CD14-positive monocyte (primary cell): Measurements from ENCODE around the gene GMPPA. TPM values are rescaled to one million over a fixed set of nuclear protein-coding genes. Genes with fewer than 3 reads are reported as not detected.

Experiments used
- DNase-seq, 3 donors: peaks; one replicate each; pipeline ENCODE4 v3.0.0-alpha.2; 2011 to 2022
- H2AFZ ChIP-seq: 2 replicates; pipeline ENCODE4 v1.6.0; 2012; ENCODE audit warnings: mild to moderate bottlenecking, low read depth, low read length, inconsistent platforms; ENCODE audit not compliant: insufficient read depth, poor library complexity, severe bottlenecking
- H3K27ac ChIP-seq, 2 donors: 1 replicate in 1 of 2; 2 replicates in 1 of 2; pipeline ENCODE4 v1.5.1; 2012 to 2013; ENCODE audit warnings: low read length in 2 of 2, control low read depth in 1 of 2, inconsistent platforms in 1 of 2, low read depth in 1 of 2, mild to moderate bottlenecking in 1 of 2
- H3K27me3 ChIP-seq, 2 donors: one replicate each; pipeline versions ENCODE4 v1.6.0 to v1.6.1; 2011 to 2013; ENCODE audit warnings: low read length in 2 of 2; ENCODE audit not compliant: control insufficient read depth in 2 of 2, insufficient read depth in 2 of 2
- H3K36me3 ChIP-seq, 2 donors: replicated peaks in 1 of 2; 1 replicate in 1 of 2; 2 replicates in 1 of 2; pipeline versions ENCODE4 v1.5.1 to v1.6.1; 2012 to 2013; ENCODE audit warnings: low read length in 2 of 2, control low read depth in 1 of 2, inconsistent platforms in 1 of 2, mild to moderate bottlenecking in 1 of 2; ENCODE audit not compliant: insufficient read depth in 2 of 2, control insufficient read depth in 1 of 2
- H3K4me1 ChIP-seq, 2 donors: 1 replicate in 1 of 2; 2 replicates in 1 of 2; pipeline versions ENCODE4 v1.5.1 to v1.6.1; 2012 to 2013; ENCODE audit warnings: low read length in 2 of 2, control low read depth in 1 of 2, inconsistent platforms in 1 of 2, mild to moderate bottlenecking in 1 of 2, moderate library complexity in 1 of 2; ENCODE audit not compliant: insufficient read depth in 2 of 2, control insufficient read depth in 1 of 2
- H3K4me2 ChIP-seq: replicated peaks from 2 replicates; pipeline ENCODE3; 2012; ENCODE audit warnings: low read length, moderate library complexity, mild to moderate bottlenecking; ENCODE audit not compliant: poor library complexity, severe bottlenecking; ENCODE audit errors: extremely low read depth
- H3K4me3 ChIP-seq, 3 experiments: fragments of 200-600 bp in 1 of 3; sonication (generic) in 1 of 3; replicated peaks in 1 of 3; 1 replicate in 2 of 3; 2 replicates in 1 of 3; pipeline ENCODE4 v1.5.1; 2011 to 2013; ENCODE audit warnings: low read length in 3 of 3, mild to moderate bottlenecking in 3 of 3, control low read depth in 2 of 3, low read depth in 2 of 3, inconsistent platforms in 1 of 3, moderate library complexity in 1 of 3
- H3K79me2 ChIP-seq: 2 replicates; pipeline ENCODE4 v1.6.0; 2012; ENCODE audit warnings: mild to moderate bottlenecking, control low read depth, inconsistent platforms, low read length, moderate library complexity; ENCODE audit not compliant: insufficient read depth
- H3K9ac ChIP-seq: 2 replicates; pipeline ENCODE4 v1.6.0; 2017; ENCODE audit warnings: low read length, mild to moderate bottlenecking; ENCODE audit not compliant: insufficient read depth, poor library complexity, severe bottlenecking
- H3K9me3 ChIP-seq, 2 donors: replicated peaks in 1 of 2; 1 replicate in 1 of 2; 2 replicates in 1 of 2; pipeline versions ENCODE4 v1.5.1 to v1.6.1; 2012 to 2013; ENCODE audit warnings: low read length in 2 of 2, control low read depth in 1 of 2; ENCODE audit not compliant: control insufficient read depth in 1 of 2, insufficient read depth in 1 of 2
- H4K20me1 ChIP-seq: 2 replicates; pipeline ENCODE4 v1.6.0; 2012; ENCODE audit warnings: mild to moderate bottlenecking, low read length, control low read depth, moderate library complexity; ENCODE audit not compliant: insufficient read depth
- H3K27ac Mint-ChIP-seq, 7 donors: one replicate each; pipeline ENCODE4 v1.8.0; 2020; ENCODE audit warnings: mild to moderate bottlenecking in 7 of 7, mixed read lengths in 7 of 7, moderate library complexity in 6 of 7, inconsistent platforms in 2 of 7
- H3K27me3 Mint-ChIP-seq, 3 donors: one replicate each; pipeline ENCODE4 v1.8.0; 2021 to 2022; ENCODE audit warnings: low read depth in 3 of 3, mild to moderate bottlenecking in 3 of 3, mixed read lengths in 3 of 3, moderate library complexity in 3 of 3, inconsistent platforms in 1 of 3
- H3K36me3 Mint-ChIP-seq, 2 donors: one replicate each; pipeline ENCODE4 v1.8.0; 2020; ENCODE audit warnings: mixed read lengths in 2 of 2, inconsistent platforms in 1 of 2, mild to moderate bottlenecking in 1 of 2
- H3K4me1 Mint-ChIP-seq: one replicate; pipeline ENCODE4 v1.8.0; 2020; ENCODE audit warnings: mild to moderate bottlenecking, mixed read lengths
- H3K4me3 Mint-ChIP-seq, 2 donors: one replicate each; pipeline ENCODE4 v1.8.0; 2020; ENCODE audit warnings: mild to moderate bottlenecking in 2 of 2, mixed read lengths in 2 of 2, moderate library complexity in 1 of 2
- H3K9me3 Mint-ChIP-seq, 7 donors: one replicate each; pipeline ENCODE4 v1.8.0; 2020 to 2022; ENCODE audit warnings: mixed read lengths in 7 of 7, mild to moderate bottlenecking in 6 of 7, moderate library complexity in 6 of 7, inconsistent platforms in 2 of 7
- CTCF ChIP-seq: fragments of 200-600 bp; IDR thresholded peaks from one replicate; pipeline ENCODE4 v1.8.0; 2022; ENCODE audit warnings: antibody characterized with exemption, mild to moderate bottlenecking
- WGBS: methylation state at CpG from one replicate; pipeline ENCODE4 v1.1.5; 2013; ENCODE audit warnings: missing lambda C conversion rate; ENCODE audit not compliant: insufficient coverage; 5-methylcytosine and 5-hydroxymethylcytosine counted together
- intact Hi-C, 2 donors: fragments of 100-400 bp; cut with micrococcal nuclease; formaldehyde crosslinking; loops; one replicate each; pipeline versions ENCODE4 v1.15.0 to v1.15.1; 2023
- polyA plus RNA-seq, 3 donors: library from polyadenylated mRNA; depleted of rRNA in 1 of 3; unstranded in 2 of 3; stranded (reverse) in 1 of 3; fragments of 300-500 nt in 2 of 3; fragments of >200 nt in 1 of 3; fragmentation: Illumina TruSeq in 2 of 3; gene quantifications; 1 replicate in 2 of 3; 2 replicates in 1 of 3; pipeline ENCODE4 v1.2.3, GENCODE V29; 2012 to 2021

GMPPA gene
- polyA plus RNA-seq, 3 donors = 35.5 to 71.2 (median 35.9) TPM

- H3K4me2 ChIP-seq = no peak overlapping the region
- Mint-ChIP-seq H3K27ac (peak overlapping the region in 1 of 7 donors; percentile 13), H3K27me3 (peaks cover 69 to 87% (median 70%) of the 10 kb centered on the region in 3 donors), H3K4me3 (peak overlapping the region in 1 of 2 donors; percentile 46), H3K4me1 (peaks cover 2% of the 10 kb centered on the region), H3K9me3 (peaks cover 0 to 11% (median 0%) of the 10 kb centered on the region in 7 donors), H3K36me3 (peaks cover 0 to 6% of the 10 kb centered on the region in 2 donors)
- H4K20me1 ChIP-seq = no peaks in the 10 kb centered on the region
- no peak overlapping the region for H3K9ac ChIP-seq
- no peaks in the 10 kb centered on the region for H3K79me2 ChIP-seq
- no peak overlapping the region for H3K4me3 ChIP-seq
- H3K27ac ChIP-seq = no peak overlapping the region
- H3K9me3 ChIP-seq = peaks cover 0 to 14% of the 10 kb centered on the region in 2 donors
- no peak for TF ChIP-seq CTCF
- peaks cover 38 to 74% of the 10 kb centered on the region in 2 donors for H3K27me3 ChIP-seq
- intact Hi-C loops = no loop called here
- H2AFZ ChIP-seq = no peak overlapping the region
- no peaks in the 10 kb centered on the region for H3K36me3 ChIP-seq
- no peaks in the 10 kb centered on the region for H3K4me1 ChIP-seq
- no peak for DNase-seq
- WGBS = 81% methylated on average over 8 of the region's 8 CpGs
These were observed 21.4 kb downstream of the GMPPA start for GRCh38 chr2:219520079-219520478.

GRCh38 chr2:219521066-219521880 is 22.6 kb downstream of the GMPPA start:
- Histone ChIP-seq H3K79me2 (no peaks in the 10 kb centered on the region), H3K36me3 (no peaks in the 10 kb centered on the region), H2AFZ (no peak overlapping the region), H3K4me2 (no peak overlapping the region), H3K27me3 (peaks cover 38 to 75% of the 10 kb centered on the region in 2 donors), H3K4me3 (no peak overlapping the region), H3K4me1 (no peaks in the 10 kb centered on the region), H3K9ac (no peak overlapping the region), H3K27ac (no peak overlapping the region), H3K9me3 (peaks cover 0 to 14% of the 10 kb centered on the region in 2 donors), H4K20me1 (no peaks in the 10 kb centered on the region)
- H3K4me1 Mint-ChIP-seq = peaks cover 2% of the 10 kb centered on the region
- peak overlapping the region; percentile 39 to 76 for H3K4me3 Mint-ChIP-seq
- intact Hi-C loops = no loop called here
- H3K36me3 Mint-ChIP-seq = peaks cover 0 to 6% of the 10 kb centered on the region in 2 donors
- 8% methylated on average over 9 of the region's 14 CpGs for WGBS
- DNase-seq = no peak
- peaks cover 0 to 11% (median 0%) of the 10 kb centered on the region in 7 donors for H3K9me3 Mint-ChIP-seq
- TF ChIP-seq CTCF = peak; percentile 21
- H3K27me3 Mint-ChIP-seq = peaks cover 65 to 87% (median 72%) of the 10 kb centered on the region in 3 donors
- peak overlapping the region in 1 of 7 donors; percentile 87 for H3K27ac Mint-ChIP-seq
